Small intestine (tissue), 7 donors: ENCODE results near the gene PLK2. TPM values are rescaled to one million over a fixed set of nuclear protein-coding genes. Genes with fewer than 3 reads are reported as not detected.

Experiments
- DNase-seq, 2 donors: peaks; one replicate each; pipeline versions ENCODE4 v3.0.0 to v3.0.0-alpha.2; 2013
- FAIRE-seq: peaks from 2 replicates; lab custom pipeline; 2012; peaks lifted over from hg19 to GRCh38; lab: Jason Lieb, UNC
- H3K27ac ChIP-seq, 3 donors: one replicate each; pipeline ENCODE4 v1.5.1; 2013; ENCODE audit warnings: low read length in 2 of 3, mild to moderate bottlenecking in 2 of 3, control low read depth in 1 of 3, inconsistent platforms in 1 of 3, low read depth in 1 of 3, moderate library complexity in 1 of 3
- H3K27me3 ChIP-seq, 3 donors: one replicate each; pipeline ENCODE4 v1.6.1; 2013; ENCODE audit warnings: low read length in 3 of 3, inconsistent platforms in 1 of 3; ENCODE audit not compliant: control insufficient read depth in 3 of 3, insufficient read depth in 3 of 3
- H3K36me3 ChIP-seq, 3 donors: one replicate each; pipeline ENCODE4 v1.6.1; 2013; ENCODE audit warnings: low read length in 3 of 3, inconsistent platforms in 1 of 3, low read depth in 1 of 3, mild to moderate bottlenecking in 1 of 3, moderate library complexity in 1 of 3; ENCODE audit not compliant: control insufficient read depth in 3 of 3, insufficient read depth in 2 of 3
- H3K4me1 ChIP-seq, 3 donors: one replicate each; pipeline ENCODE4 v1.6.1; 2013; ENCODE audit warnings: low read length in 2 of 3, inconsistent platforms in 1 of 3, low read depth in 1 of 3, mild to moderate bottlenecking in 1 of 3, moderate library complexity in 1 of 3; ENCODE audit not compliant: control insufficient read depth in 3 of 3, insufficient read depth in 2 of 3
- H3K4me3 ChIP-seq, 3 donors: one replicate each; pipeline ENCODE4 v1.5.1; 2013; ENCODE audit warnings: low read length in 3 of 3, control low read depth in 1 of 3, inconsistent platforms in 1 of 3, low read depth in 1 of 3, mild to moderate bottlenecking in 1 of 3, moderate library complexity in 1 of 3
- H3K9me3 ChIP-seq, 2 donors: one replicate each; pipeline ENCODE4 v1.6.1; 2013; ENCODE audit warnings: low read depth in 1 of 2, low read length in 1 of 2; ENCODE audit not compliant: control insufficient read depth in 2 of 2, insufficient read depth in 1 of 2
- WGBS, 3 donors: extraction: QIAGEN DNeasy Blood & Tissue Kit; methylation state at CpG; one replicate each; pipeline ENCODE4 v1.1.7; 2013; 5-methylcytosine and 5-hydroxymethylcytosine counted together
- polyA plus RNA-seq, 4 donors: library from polyadenylated mRNA; stranded (reverse) in 3 of 4; unstranded in 1 of 4; fragments of 200-250 nt in 3 of 4; fragments of 120-200 nt in 1 of 4; gene quantifications; one replicate each; pipeline versions ENCODE4 v1.2.1 to v1.2.3, GENCODE V29; 2013
- donor health status: healthy with polysubstance abuse.
- donor health status: control.
- donor health status: control.
- donor health status: Bipolar disorder and iron deficiency.
- donor health status: healthy.

Gene PLK2
- polyA plus RNA-seq, 4 donors, result 5.8 to 26.2 (median 9.7) TPM

DNA sequence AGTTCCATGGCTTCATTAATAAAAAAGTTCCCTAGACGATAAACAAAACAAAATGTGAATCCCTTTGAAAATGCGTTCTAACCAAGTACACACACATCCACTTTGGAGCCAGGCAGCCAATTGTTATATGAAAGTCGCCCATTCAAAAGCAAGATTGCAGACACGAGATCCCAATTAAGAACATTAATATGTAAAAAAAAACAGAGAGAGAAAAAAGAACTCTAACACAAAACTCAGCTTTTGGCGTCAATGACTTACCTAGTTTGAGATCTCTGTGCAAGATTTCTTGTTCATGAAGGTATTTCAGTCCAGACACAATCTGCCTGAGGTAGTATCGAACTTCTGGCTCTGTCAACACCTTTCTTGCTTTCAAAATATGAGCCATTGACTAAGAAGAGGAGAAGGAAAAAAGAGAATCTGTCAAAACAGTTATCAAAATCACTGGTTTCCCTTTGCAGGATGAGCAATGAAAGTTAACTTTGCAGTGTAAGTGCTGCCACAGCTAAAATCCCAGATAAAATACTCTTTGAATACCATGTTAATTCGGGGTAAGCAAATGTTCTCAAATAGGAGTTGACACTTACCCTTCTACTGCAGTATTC lies 1.6 kb downstream of the PLK2 start:
- Histone ChIP-seq H3K4me1 (peaks cover 0 to 5% (median 3%) of the 10 kb centered on the region in 3 donors), H3K9me3 (peaks cover 0 to 2% of the 10 kb centered on the region in 2 donors), H3K27me3 (peaks cover 0 to 10% (median 0%) of the 10 kb centered on the region in 3 donors), H3K36me3 (peaks cover 0 to 7% (median 5%) of the 10 kb centered on the region in 3 donors), H3K27ac (peak overlapping the region in 1 of 3 donors; percentile 11), H3K4me3 (peak overlapping the region in 2 of 3 donors; percentile 68 to 93)
- FAIRE-seq (no peak), DNase-seq (no peak)
- WGBS, 3 donors, result 48 to 56% (median 52%) methylated on average over 7 of the region's 7 CpGs

DNA sequence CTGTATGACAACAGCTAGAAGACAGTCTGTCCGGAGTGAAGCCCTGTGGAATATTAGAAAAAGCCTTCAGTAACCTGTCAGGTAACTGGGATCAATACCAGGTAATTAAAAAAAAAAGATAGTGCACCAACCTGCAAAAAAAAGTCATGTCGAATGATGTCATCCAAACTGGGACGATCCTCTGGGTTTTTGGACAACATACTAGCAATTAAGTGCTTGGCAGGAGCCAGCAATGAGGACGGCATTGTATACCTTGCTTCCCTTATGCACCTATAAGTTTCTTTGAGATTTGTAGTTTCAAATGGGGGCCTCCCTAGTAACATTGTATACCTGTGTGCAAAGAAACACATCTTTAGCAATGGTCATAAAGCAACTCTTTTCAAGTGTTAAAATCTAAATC lies 2.8 kb downstream of the PLK2 start:
- peaks cover 0 to 7% (median 5%) of the 10 kb centered on the region in 3 donors for H3K36me3 ChIP-seq
- FAIRE-seq, result no peak
- WGBS, 3 donors, result 66 to 83% (median 69%) methylated on average over 4 of the region's 4 CpGs
- no peak for DNase-seq
- H3K9me3 ChIP-seq, result peaks cover 0 to 2% of the 10 kb centered on the region in 2 donors
- H3K4me3 ChIP-seq, result peak overlapping the region in 2 of 3 donors; percentile 1 to 26
- H3K27ac ChIP-seq, result no peak overlapping the region
- peaks cover 0 to 5% (median 3%) of the 10 kb centered on the region in 3 donors for H3K4me1 ChIP-seq
- peaks cover 0 to 10% (median 0%) of the 10 kb centered on the region in 3 donors for H3K27me3 ChIP-seq

DNA sequence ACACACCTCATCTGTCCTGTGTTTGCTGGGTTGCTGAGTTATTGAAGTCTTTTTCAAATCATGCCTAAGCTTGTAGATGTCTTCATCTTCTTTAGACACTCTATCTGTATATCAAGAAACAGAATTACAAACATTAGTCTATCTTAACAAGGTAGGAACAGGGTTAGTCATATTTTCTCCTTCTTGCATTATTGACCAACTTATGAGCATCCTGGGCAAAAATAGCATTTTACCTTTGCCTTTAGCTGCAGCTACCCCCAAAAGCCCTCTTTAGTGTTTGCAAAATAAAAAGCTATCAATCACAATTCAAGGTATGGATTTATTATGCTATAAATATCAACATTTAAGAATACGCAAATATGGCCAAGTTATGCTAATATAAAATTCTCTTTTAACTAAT lies 3.4 kb downstream of the PLK2 start:
- Histone ChIP-seq H3K4me3 (no peak overlapping the region), H3K36me3 (peaks cover 0 to 7% (median 5%) of the 10 kb centered on the region in 3 donors), H3K9me3 (peaks cover 0 to 2% of the 10 kb centered on the region in 2 donors), H3K4me1 (peaks cover 0 to 5% (median 3%) of the 10 kb centered on the region in 3 donors), H3K27me3 (peaks cover 0 to 10% (median 0%) of the 10 kb centered on the region in 3 donors), H3K27ac (no peak overlapping the region)
- FAIRE-seq, result no peak
- no peak for DNase-seq
- 79 to 97% (median 95%) methylated on average over 1 of the region's 1 CpG for WGBS, 3 donors

DNA sequence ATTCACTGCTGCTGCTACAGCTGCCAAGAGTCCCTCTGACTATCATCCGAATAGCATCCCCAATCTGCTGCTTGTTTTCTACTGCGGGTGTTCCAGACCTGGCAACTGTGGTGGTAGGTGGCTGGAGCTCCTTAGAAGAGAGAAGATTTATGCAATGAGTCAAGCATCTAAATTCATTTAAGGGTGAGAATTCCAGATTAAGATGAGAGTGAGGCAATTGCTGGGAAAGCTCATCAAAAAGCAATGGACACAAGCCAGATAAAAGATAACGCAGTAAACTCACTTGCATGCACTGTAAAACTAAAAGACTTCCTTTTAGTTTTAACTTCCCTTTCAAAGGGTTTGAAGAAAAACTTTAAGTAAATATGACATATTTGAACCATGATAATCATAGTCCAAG lies 3.9 kb downstream of the PLK2 start:
- Histone ChIP-seq H3K36me3 (peaks cover 0 to 7% (median 5%) of the 10 kb centered on the region in 3 donors), H3K27me3 (peaks cover 0 to 10% (median 0%) of the 10 kb centered on the region in 3 donors), H3K4me1 (peaks cover 0 to 5% (median 3%) of the 10 kb centered on the region in 3 donors), H3K4me3 (no peak overlapping the region), H3K27ac (no peak overlapping the region), H3K9me3 (peaks cover 0 to 2% of the 10 kb centered on the region in 2 donors)
- 82 to 95% (median 90%) methylated on average over 3 of the region's 3 CpGs for WGBS, 3 donors
- no peak for DNase-seq
- no peak for FAIRE-seq

DNA sequence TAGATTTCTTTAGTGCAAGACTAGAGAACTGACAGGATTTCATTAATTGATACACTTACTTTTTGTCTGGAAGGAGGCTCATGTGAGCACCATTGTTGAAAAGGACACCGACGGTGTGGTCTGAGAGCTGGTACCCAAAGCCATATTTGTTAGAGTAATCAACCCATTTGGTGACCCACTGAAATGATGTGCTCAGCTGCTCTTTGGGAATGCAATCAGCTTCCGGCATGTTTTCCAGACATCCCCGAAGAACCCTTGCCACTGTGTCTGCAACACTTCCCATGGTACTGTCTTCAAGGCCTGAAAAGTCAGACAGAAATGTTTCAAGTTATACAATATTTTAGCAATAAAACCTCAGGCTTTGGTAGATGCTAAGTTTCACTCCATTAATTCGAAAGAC lies 4.4 kb downstream of the PLK2 start:
- Histone ChIP-seq H3K4me1 (peaks cover 0 to 5% (median 1%) of the 10 kb centered on the region in 3 donors), H3K36me3 (peaks cover 0 to 7% (median 5%) of the 10 kb centered on the region in 3 donors), H3K27ac (no peak overlapping the region), H3K27me3 (peaks cover 0 to 10% (median 0%) of the 10 kb centered on the region in 3 donors), H3K4me3 (no peak overlapping the region), H3K9me3 (no peaks in the 10 kb centered on the region)
- WGBS, 3 donors, result 87 to 95% (median 95%) methylated on average over 5 of the region's 5 CpGs
- no peak for FAIRE-seq
- no peak for DNase-seq

DNA sequence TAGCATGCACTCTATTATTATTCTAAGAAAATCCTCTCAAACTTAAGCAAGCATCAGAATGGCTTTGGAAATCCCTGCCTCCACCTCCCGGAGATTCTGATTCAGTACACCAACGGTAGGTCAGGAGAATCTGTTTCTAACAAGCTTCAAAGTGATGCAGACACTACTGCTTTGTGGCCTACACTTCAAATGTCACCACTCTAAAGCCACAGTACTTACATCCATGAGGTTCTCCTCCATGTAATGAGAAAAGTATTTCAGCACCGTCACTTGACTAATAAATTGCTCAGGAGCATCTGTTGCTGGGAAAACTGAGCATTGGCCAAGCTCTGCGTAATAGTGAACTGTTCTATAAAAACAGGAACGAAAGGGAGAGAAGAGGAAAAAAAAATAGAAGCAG lies 4.8 kb downstream of the PLK2 start:
- no peak overlapping the region for H3K4me3 ChIP-seq
- H3K4me1 ChIP-seq, result peaks cover 0 to 5% (median 0%) of the 10 kb centered on the region in 3 donors
- no peaks in the 10 kb centered on the region for H3K9me3 ChIP-seq
- WGBS, 3 donors, result 75 to 90% (median 83%) methylated on average over 5 of the region's 5 CpGs
- peaks cover 0 to 10% (median 0%) of the 10 kb centered on the region in 3 donors for H3K27me3 ChIP-seq
- H3K36me3 ChIP-seq, result peaks cover 0 to 7% (median 5%) of the 10 kb centered on the region in 3 donors
- DNase-seq, result no peak
- FAIRE-seq, result no peak
- H3K27ac ChIP-seq, result no peak overlapping the region

DNA sequence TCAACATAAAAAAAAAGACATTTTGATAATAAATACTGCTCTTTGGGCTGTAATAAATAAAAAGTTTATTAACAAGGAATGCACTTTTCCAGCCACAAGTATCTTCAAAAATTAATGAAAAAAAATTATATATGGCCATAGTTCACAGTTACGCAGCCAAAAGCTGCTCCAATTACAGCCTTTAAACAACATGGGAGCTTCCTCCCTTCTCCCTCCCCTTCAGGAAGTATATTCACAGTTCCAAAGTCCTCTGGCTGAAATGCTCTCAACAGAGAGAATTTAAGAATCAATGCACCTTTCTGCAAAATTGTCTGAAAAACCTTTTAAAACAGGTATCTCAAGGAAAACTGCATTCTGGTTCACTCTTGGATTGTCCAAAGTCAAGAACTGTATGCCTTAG lies 5.9 kb downstream of the PLK2 start:
- FAIRE-seq (no peak), DNase-seq (peak; percentile 17 to 37)
- Histone ChIP-seq H3K27ac (no peak overlapping the region), H3K36me3 (peaks cover 0 to 7% (median 5%) of the 10 kb centered on the region in 3 donors), H3K4me1 (peaks cover 0 to 5% (median 0%) of the 10 kb centered on the region in 3 donors), H3K27me3 (peaks cover 0 to under 1% (median 0%) of the 10 kb centered on the region in 3 donors), H3K9me3 (no peaks in the 10 kb centered on the region), H3K4me3 (no peak overlapping the region)
- 32 to 58% (median 36%) methylated on average over 1 of the region's 1 CpG for WGBS, 3 donors

DNA sequence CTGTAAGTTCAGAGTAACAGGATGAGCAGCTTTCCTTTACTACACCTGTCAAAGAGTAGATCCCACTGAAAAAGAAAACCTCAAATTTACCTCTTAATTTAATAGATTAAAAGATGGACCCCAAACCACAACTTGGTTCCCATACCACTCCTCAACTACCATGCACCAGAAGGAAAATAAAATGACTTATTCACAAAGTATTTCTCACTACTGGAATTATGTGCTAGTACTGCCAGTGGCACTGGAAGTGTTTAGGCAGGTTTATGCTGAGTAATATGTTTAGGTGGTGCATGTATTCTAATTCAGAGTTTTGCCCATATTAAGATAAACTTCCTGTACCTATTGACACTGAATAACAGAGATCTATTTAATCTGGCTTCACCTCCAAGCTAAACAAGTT lies 6.6 kb downstream of the PLK2 start:
- FAIRE-seq (no peak), DNase-seq (no peak)
- no peak overlapping the region for H3K27ac ChIP-seq
- no peak overlapping the region for H3K4me3 ChIP-seq
- no peaks in the 10 kb centered on the region for H3K27me3 ChIP-seq
- peaks cover 0 to 5% (median 0%) of the 10 kb centered on the region in 3 donors for H3K4me1 ChIP-seq
- no peaks in the 10 kb centered on the region for H3K9me3 ChIP-seq
- H3K36me3 ChIP-seq, result peaks cover 0 to 7% (median 5%) of the 10 kb centered on the region in 3 donors
